HCT116 (cell line): Measurements from ENCODE around the gene CECR2. TPM values are rescaled to one million over a fixed set of nuclear protein-coding genes. Genes with fewer than 3 reads are reported as not detected.

Source experiments
- ATAC-seq: fragments of 200-7000 bp; cut with Tn5 transposase; 2 replicates; pipeline ENCODE4 v1.9.1; 2020; ENCODE audit warnings: mild to moderate bottlenecking, moderate library complexity
- Bru-seq: library from RNA; stranded (reverse); fragments of 400-500 nt; gene quantifications from one replicate; lab custom pipeline; 2021; lab: Mats Ljungman, UMichigan
- BruChase-seq, 2 experiments: library from RNA; stranded (reverse); fragments of 400-500 nt; gene quantifications; one replicate each; lab custom pipeline; 2021; lab: Mats Ljungman, UMichigan
- BruUV-seq: library from RNA; stranded (reverse); fragments of 400-500 nt; replicated peaks from 2 replicates; lab custom pipeline; 2021; lab: Mats Ljungman, UMichigan
- CTCF ChIA-PET: fragments of 300-600 bp; sonication (Branson Sonifier 250); formaldehyde crosslinking; loops from one replicate; lab custom pipeline; 2021; ENCODE audit warnings: antibody characterized with exemption; lab: Charles Lee
- POLR2A ChIA-PET: fragments of 300-600, 350-600 bp; sonication (Branson Sonifier 250); formaldehyde crosslinking; loops from one replicate; lab custom pipeline; 2021; ENCODE audit warnings: antibody characterized with exemption; lab: Charles Lee
- RAD21 ChIA-PET, 2 experiments: fragments of 300-600 bp; sonication (Branson Sonifier 250); formaldehyde crosslinking; loops; one replicate each; lab custom pipeline; 2023; ENCODE audit warnings: low total read pairs in 2 of 2; ENCODE audit not compliant: uncharacterized antibody in 2 of 2, unreplicated experiment in 2 of 2, low non-redundant PET in 1 of 2; lab: Charles Lee
- DNase-seq: peaks from one replicate; pipeline ENCODE4 v3.0.0-alpha.2; 2010; ENCODE audit warnings: low read depth, low spot score
- H2AFZ ChIP-seq: fragments of 200-600 bp; shearing (Covaris generic), sonication (generic); 2 replicates; pipeline ENCODE4 v1.6.1; 2017; ENCODE audit warnings: low read depth, mixed run types, mixed read lengths, antibody characterized with exemption, low read length; ENCODE audit not compliant: poor library complexity, severe bottlenecking
- H3K27ac ChIP-seq: 2 replicates; pipeline ENCODE4 v1.5.1; 2012; ENCODE audit warnings: low read depth, low read length
- H3K27me3 ChIP-seq: fragments of 200-600 bp; sonication (generic); 2 replicates; pipeline ENCODE4 v1.6.1; 2016; ENCODE audit warnings: mixed run types, low read length, mixed read lengths; ENCODE audit not compliant: insufficient read depth
- H3K36me3 ChIP-seq, 2 experiments: fragments of 200-500 bp in 1 of 2; fragments of 200-600 bp in 1 of 2; sonication (Bioruptor generic) in 1 of 2; sonication (generic) in 1 of 2; 2 replicates each; pipeline versions ENCODE4 v1.5.1 to v1.6.1; 2014 to 2016; ENCODE audit warnings: low read length in 2 of 2, inconsistent platforms in 1 of 2, mixed read lengths in 1 of 2, mixed run types in 1 of 2; ENCODE audit not compliant: insufficient read depth in 2 of 2, control insufficient read depth in 1 of 2
- H3K4me1 ChIP-seq, 2 experiments: fragments of 200-600 bp in 1 of 2; sonication (generic) in 1 of 2; 2 replicates each; pipeline versions ENCODE4 v1.5.1 to v1.6.1; 2012 to 2017; ENCODE audit warnings: low read length in 2 of 2, inconsistent platforms in 1 of 2, mild to moderate bottlenecking in 1 of 2, mixed read lengths in 1 of 2, mixed run types in 1 of 2, moderate library complexity in 1 of 2; ENCODE audit not compliant: insufficient read depth in 2 of 2, control insufficient read depth in 1 of 2
- H3K4me2 ChIP-seq: fragments of 200-600 bp; sonication (generic); 2 replicates; pipeline ENCODE4 v1.6.1; 2017; ENCODE audit warnings: mixed run types, low read length, mixed read lengths
- H3K4me3 ChIP-seq, 2 experiments: fragments of 200-600 bp in 1 of 2; sonication (generic) in 1 of 2; replicated peaks in 1 of 2; 2 replicates each; pipeline ENCODE4 v1.5.1; 2011 to 2016; ENCODE audit warnings: low read length in 2 of 2, control low read depth in 1 of 2, low read depth in 1 of 2, mild to moderate bottlenecking in 1 of 2, mixed read lengths in 1 of 2, mixed run types in 1 of 2
- H3K79me2 ChIP-seq: fragments of 200-600 bp; sonication (generic); 2 replicates; pipeline ENCODE4 v1.6.1; 2017; ENCODE audit warnings: mild to moderate bottlenecking, mixed run types, low read length, moderate library complexity, mixed read lengths; ENCODE audit not compliant: insufficient read depth
- H3K9ac ChIP-seq: fragments of 200-600 bp; sonication (generic); 2 replicates; pipeline ENCODE4 v1.6.1; 2016; ENCODE audit warnings: low read length, mixed read lengths
- H3K9me2 ChIP-seq: fragments of 200-600 bp; sonication (generic), shearing (Covaris generic); 2 replicates; pipeline ENCODE4 v1.6.1; 2017; ENCODE audit warnings: mixed run types, mild to moderate bottlenecking, moderate library complexity; ENCODE audit not compliant: insufficient read depth
- H3K9me3 ChIP-seq, 2 experiments: fragments of 200-500 bp in 1 of 2; fragments of 200-600 bp in 1 of 2; sonication (Bioruptor generic) in 1 of 2; sonication (generic) in 1 of 2; 2 replicates each; pipeline ENCODE4 v1.6.1; 2014 to 2017; ENCODE audit warnings: low read length in 2 of 2, mixed read lengths in 2 of 2, inconsistent platforms in 1 of 2, low read depth in 1 of 2, mild to moderate bottlenecking in 1 of 2, mixed run types in 1 of 2, moderate library complexity in 1 of 2; ENCODE audit not compliant: control insufficient read depth in 1 of 2, insufficient read depth in 1 of 2
- H4K20me1 ChIP-seq: fragments of 200-600 bp; sonication (generic), shearing (Covaris generic); 2 replicates; pipeline ENCODE4 v1.6.1; 2017; ENCODE audit warnings: mixed run types, mild to moderate bottlenecking, moderate library complexity; ENCODE audit not compliant: insufficient read depth
- ATF3 ChIP-seq: IDR thresholded peaks from 2 replicates; pipeline ENCODE4 v1.6.1; 2012
- CBX3 ChIP-seq: IDR thresholded peaks from 2 replicates; pipeline ENCODE4 v1.6.1; 2012; ENCODE audit warnings: low read depth
- CEBPB ChIP-seq: IDR thresholded peaks from 2 replicates; pipeline ENCODE4 v1.6.1; 2012; ENCODE audit warnings: low read depth
- EGR1 ChIP-seq: IDR thresholded peaks from 2 replicates; pipeline ENCODE4 v1.6.1; 2012; ENCODE audit warnings: low read depth
- ELF1 ChIP-seq: IDR thresholded peaks from 2 replicates; pipeline ENCODE4 v1.6.1; 2012; ENCODE audit warnings: low read depth, borderline replicate concordance
- FOSL1 ChIP-seq: IDR thresholded peaks from 2 replicates; pipeline ENCODE4 v1.6.1; 2012; ENCODE audit warnings: low read depth
- JUND ChIP-seq: IDR thresholded peaks from 2 replicates; pipeline ENCODE4 v1.6.1; 2012
- MAX ChIP-seq: IDR thresholded peaks from 2 replicates; pipeline ENCODE4 v1.6.1; 2012
- POLR2AphosphoS5 ChIP-seq: IDR thresholded peaks from 2 replicates; pipeline ENCODE4 v1.6.1; 2011; ENCODE audit warnings: mild to moderate bottlenecking, low read depth, low read length, moderate library complexity
- REST ChIP-seq: IDR thresholded peaks from 2 replicates; pipeline ENCODE4 v1.6.1; 2012; ENCODE audit warnings: low read depth
- SIN3A ChIP-seq: IDR thresholded peaks from 2 replicates; pipeline ENCODE4 v1.6.1; 2012; ENCODE audit warnings: low read depth
- SP1 ChIP-seq: IDR thresholded peaks from 2 replicates; pipeline ENCODE4 v1.6.1; 2012; ENCODE audit warnings: low read depth
- ZBTB33 ChIP-seq: IDR thresholded peaks from 2 replicates; pipeline ENCODE4 v1.6.1; 2011; ENCODE audit warnings: mild to moderate bottlenecking, low read length, moderate library complexity; ENCODE audit not compliant: insufficient replicate concordance; ENCODE audit errors: extremely low read depth
- intact Hi-C: fragments of 100-400 bp; cut with micrococcal nuclease; formaldehyde crosslinking; loops from 2 replicates; pipeline ENCODE4 v1.10.0; 2022
- long read RNA-seq: library from polyadenylated mRNA; unstranded; transcript quantifications from one replicate; pipeline ENCODE4 v2.0.0, GENCODE V29; 2021; ENCODE audit not compliant: unreplicated experiment
- polyA plus RNA-seq: library from polyadenylated mRNA; unstranded; fragments of >200 nt; gene quantifications from 2 replicates; pipeline ENCODE4 v1.2.1, GENCODE V29; 2012; ENCODE audit warnings: missing spikeins
- total RNA-seq: library from RNA; stranded (reverse); gene quantifications from one replicate; pipeline ENCODE4 v1.2.1, GENCODE V29; 2021; ENCODE audit not compliant: unreplicated experiment

CECR2 gene
- 6.0 TPM for total RNA-seq
- polyA plus RNA-seq: 2.1 TPM in 2 replicates
- percentile 57 among the genes with signal in this experiment for Bru-seq, nascent RNA
- percentile 50 among the genes with signal in this experiment for BruChase-seq, experiment 1, labeled RNA remaining after a 6-hour chase
- BruChase-seq, experiment 2, labeled RNA remaining after a 2-hour chase: percentile 54 among the genes with signal in this experiment
- long read RNA-seq, partial matches to known transcripts: 3 of 4 reads
- long read RNA-seq, other reads (novel, unspliced or antisense): 1 of 4 reads

- TF ChIP-seq EGR1 (0 out of 2 replicates have a peak, but pooled peaks have one; percentile 8), SP1 (no peak)
- ChIA-PET RAD21 (interaction anchor here in 1 of 2 experiments (1.0 kb wide), 1 partner anchor 132 kb away, joined by 4 read pairs; no protein-coding TSS in a partner anchor), POLR2A (interaction anchor here (1.4 kb wide), 1 partner anchor 198 kb away, joined by 3 read pairs; no protein-coding TSS in a partner anchor), CTCF (interaction anchor here (1.3 kb wide), 1 partner anchor 8 kb away, joined by 4 read pairs; no protein-coding TSS in a partner anchor)
- no peaks in the 10 kb centered on the region for H3K36me3 ChIP-seq
- peak within 1 kb of the TSS; percentile 59 for H2AFZ ChIP-seq
- H3K27me3 ChIP-seq: no peaks in the 10 kb centered on the region
- BruUV-seq: no TSS peak
- peak within 1 kb of the TSS; percentile 59 to 70 for H3K4me3 ChIP-seq
- H3K4me1 ChIP-seq: peaks cover 21 to 26% of the 10 kb centered on the region in 2 experiments; a peak in 3 of 4 replicates
- ATAC-seq (peak; percentile 61), DNase-seq (no peak)
- peak within 1 kb of the TSS; percentile 66; the same call in 1 of the 2 replicates for H3K27ac ChIP-seq
- no peaks in the 10 kb centered on the region for H3K9me3 ChIP-seq
- intact Hi-C loops: loop anchor here (2.0 to 5.0 kb wide), 2 partner anchors 131 to 197 kb away; no protein-coding TSS in a partner anchor
- H3K4me2 ChIP-seq: peak within 1 kb of the TSS; percentile 98
- H4K20me1 ChIP-seq: no peaks in the 10 kb centered on the region
- H3K9ac ChIP-seq: peak within 1 kb of the TSS; percentile 52
- no peaks in the 10 kb centered on the region for H3K9me2 ChIP-seq
- H3K79me2 ChIP-seq: no peaks in the 10 kb centered on the region
Measured at GRCh38 chr22:17369439-17370025, at the start of gene CECR2. Gene CECR2, plus strand, starts transcription at chr22:17369460. Its CDS starts 324 bp downstream, at chr22:17369784.

GRCh38 chr22:17319546-17319945, 49.7 kb upstream of the CECR2 start:
- intact Hi-C loops: no loop called here
- Histone ChIP-seq H4K20me1 (no peaks in the 10 kb centered on the region), H3K4me2 (no peak overlapping the region), H2AFZ (no peak overlapping the region), H3K9me3 (no peaks in the 10 kb centered on the region), H3K9me2 (no peaks in the 10 kb centered on the region), H3K4me3 (no peak overlapping the region), H3K4me1 (no peaks in the 10 kb centered on the region), H3K27ac (no peak overlapping the region), H3K36me3 (no peaks in the 10 kb centered on the region), H3K79me2 (no peaks in the 10 kb centered on the region), H3K9ac (no peak overlapping the region), H3K27me3 (no peaks in the 10 kb centered on the region)
- BruUV-seq: no TSS peak
- ATAC-seq: no peak
- ChIA-PET CTCF (no interaction called here), RAD21 (no interaction called here), POLR2A (no interaction called here)
- no peak for DNase-seq
- TF ChIP-seq POLR2AphosphoS5 (no peak), SIN3A (no peak), REST (no peak), ELF1 (no peak), CEBPB (no peak), FOSL1 (no peak), MAX (no peak), ATF3 (no peak), CBX3 (no peak), ZBTB33 (no peak), JUND (no peak)
